Keratinocyte (primary cell): ENCODE results near the gene ARSB. TPM values are rescaled to one million over a fixed set of nuclear protein-coding genes. Genes with fewer than 3 reads are reported as not detected.

Experiments
- DNase-seq: peaks from one replicate; pipeline ENCODE4 v3.0.0-alpha.2; 2011; ENCODE audit warnings: low read depth, missing footprints, low spot score
- FAIRE-seq: peaks from 2 replicates; lab custom pipeline; 2011; peaks lifted over from hg19 to GRCh38; lab: Jason Lieb, UNC
- H2AFZ ChIP-seq: 2 replicates; pipeline ENCODE4 v1.6.0; 2012; ENCODE audit warnings: low read length, control low read depth, inconsistent platforms; ENCODE audit not compliant: control insufficient read depth
- H3K27ac ChIP-seq: 2 replicates; pipeline ENCODE4 v1.5.1; 2011; ENCODE audit warnings: low read length; ENCODE audit not compliant: control insufficient read depth, insufficient read depth
- H3K27me3 ChIP-seq: 3 replicates; pipeline ENCODE4 v1.6.0; 2011; ENCODE audit warnings: low read length; ENCODE audit not compliant: control insufficient read depth, insufficient read depth; ENCODE audit errors: extremely low read depth
- H3K36me3 ChIP-seq, 2 experiments: 2 replicates in 1 of 2; 3 replicates in 1 of 2; pipeline ENCODE4 v1.5.1; 2011; ENCODE audit warnings: low read length in 2 of 2, mild to moderate bottlenecking in 1 of 2; ENCODE audit not compliant: control insufficient read depth in 2 of 2, insufficient read depth in 2 of 2; ENCODE audit errors: extremely low read depth in 1 of 2
- H3K4me1 ChIP-seq: 3 replicates; pipeline ENCODE4 v1.5.1; 2011; ENCODE audit warnings: low read length; ENCODE audit not compliant: control insufficient read depth, insufficient read depth; ENCODE audit errors: extremely low read depth
- H3K4me2 ChIP-seq: 3 replicates; pipeline ENCODE4 v1.6.0; 2011; ENCODE audit warnings: low read depth, low read length; ENCODE audit not compliant: control insufficient read depth, insufficient read depth; ENCODE audit errors: extremely low read depth
- H3K4me3 ChIP-seq, 3 experiments: fragments of 200-600 bp in 1 of 3; sonication (generic) in 1 of 3; 2 replicates in 2 of 3; 3 replicates in 1 of 3; pipeline ENCODE4 v1.5.1; 2011 to 2016; ENCODE audit warnings: low read length in 3 of 3, mild to moderate bottlenecking in 3 of 3, control low read depth in 2 of 3, inconsistent platforms in 1 of 3, low read depth in 1 of 3, mixed read lengths in 1 of 3, mixed run types in 1 of 3, moderate library complexity in 1 of 3; ENCODE audit not compliant: control insufficient read depth in 2 of 3, insufficient read depth in 2 of 3; ENCODE audit errors: extremely low read depth in 1 of 3
- H3K79me2 ChIP-seq: 2 replicates; pipeline ENCODE4 v1.6.0; 2012; ENCODE audit warnings: low read length; ENCODE audit not compliant: control insufficient read depth, insufficient read depth
- H3K9ac ChIP-seq: 3 replicates; pipeline ENCODE4 v1.6.0; 2011; ENCODE audit warnings: low read length; ENCODE audit not compliant: control insufficient read depth, insufficient read depth; ENCODE audit errors: extremely low read depth
- H3K9me1 ChIP-seq: 3 replicates; pipeline ENCODE4 v1.6.0; 2011; ENCODE audit warnings: low read length; ENCODE audit not compliant: control insufficient read depth, insufficient read depth; ENCODE audit errors: extremely low read depth
- H3K9me3 ChIP-seq: 2 replicates; pipeline ENCODE4 v1.5.1; 2012; ENCODE audit warnings: low read depth, low read length; ENCODE audit not compliant: control insufficient read depth
- H4K20me1 ChIP-seq: 3 replicates; pipeline ENCODE4 v1.6.0; 2011; ENCODE audit warnings: low read length; ENCODE audit not compliant: control insufficient read depth, insufficient read depth; ENCODE audit errors: extremely low read depth
- EZH2 ChIP-seq: IDR thresholded peaks from one replicate; pipeline ENCODE4 v1.6.1; 2012; ENCODE audit warnings: inconsistent platforms, mild to moderate bottlenecking, low read length, moderate library complexity
- dilution Hi-C: fragments of 300-500 bp; cut with MboI; formaldehyde crosslinking; loops from one replicate; pipeline ENCODE4 v1.7.0; 2020; ENCODE audit warnings: low sequenced_read_pairs; ENCODE audit not compliant: extremely low pct_ligation_motif_present
- polyA minus RNA-seq, 3 experiments: library from RNA; depleted of rRNA, polyadenylated mRNA; stranded (reverse); fragments of >200 nt; gene quantifications; 1 replicate in 1 of 3; 2 replicates in 1 of 3; 3 replicates in 1 of 3; pipeline ENCODE4 v1.2.3, GENCODE V29; 2011
- polyA plus RNA-seq, 5 experiments: library from polyadenylated mRNA; depleted of rRNA in 3 of 5; stranded (reverse) in 3 of 5; stranded (forward) in 1 of 5; unstranded in 1 of 5; fragments of >200 nt; gene quantifications; 1 replicate in 1 of 5; 2 replicates in 3 of 5; 3 replicates in 1 of 5; pipeline versions ENCODE4 v1.2.1 to v1.2.3, GENCODE V29; 2011 to 2012; ENCODE audit warnings: missing spikeins in 2 of 5, low read depth in 1 of 5, low replicate concordance in 1 of 5
- TF ChIP-seq, protein P1 (sequence below), 3 experiments: IDR thresholded peaks in 1 of 3; conservative IDR thresholded peaks in 1 of 3; optimal IDR thresholded peaks in 1 of 3; 2 replicates in 2 of 3; 3 replicates in 1 of 3; pipeline versions ENCODE3 to v1.5.1; 2011; ENCODE audit warnings: low read length in 3 of 3, mild to moderate bottlenecking in 3 of 3, moderate library complexity in 2 of 3, control low read depth in 1 of 3, inconsistent platforms in 1 of 3; ENCODE audit not compliant: insufficient read depth in 2 of 3; ENCODE audit errors: extremely low read depth in 1 of 3

ARSB gene
- polyA plus RNA-seq (4.5 to 6.8 TPM (median 4.5 TPM) in 3 replicates), polyA minus RNA-seq (6.0 to 7.2 TPM (median 6.5 TPM) in 3 replicates)
- polyA plus RNA-seq (2011; ENCODE audit: low read depth) = 0.40 TPM
- 3.3 and 5.3 TPM in 2 replicates for polyA plus RNA-seq (2011; cell fraction: cytosol; rRNA removed)
- 5.5 and 5.6 TPM in 2 replicates for polyA plus RNA-seq (2011; cell fraction: nucleus; rRNA removed)
- 0.38 and 3.9 TPM in 2 replicates for polyA plus RNA-seq (2012; ENCODE audit: low replicate concordance)
- 5.2 TPM for polyA minus RNA-seq (2011; cell fraction: cytosol; rRNA and poly(A)+ RNA removed)
- 6.9 and 9.0 TPM in 2 replicates for polyA minus RNA-seq (2011; cell fraction: nucleus; rRNA and poly(A)+ RNA removed)

DNA sequence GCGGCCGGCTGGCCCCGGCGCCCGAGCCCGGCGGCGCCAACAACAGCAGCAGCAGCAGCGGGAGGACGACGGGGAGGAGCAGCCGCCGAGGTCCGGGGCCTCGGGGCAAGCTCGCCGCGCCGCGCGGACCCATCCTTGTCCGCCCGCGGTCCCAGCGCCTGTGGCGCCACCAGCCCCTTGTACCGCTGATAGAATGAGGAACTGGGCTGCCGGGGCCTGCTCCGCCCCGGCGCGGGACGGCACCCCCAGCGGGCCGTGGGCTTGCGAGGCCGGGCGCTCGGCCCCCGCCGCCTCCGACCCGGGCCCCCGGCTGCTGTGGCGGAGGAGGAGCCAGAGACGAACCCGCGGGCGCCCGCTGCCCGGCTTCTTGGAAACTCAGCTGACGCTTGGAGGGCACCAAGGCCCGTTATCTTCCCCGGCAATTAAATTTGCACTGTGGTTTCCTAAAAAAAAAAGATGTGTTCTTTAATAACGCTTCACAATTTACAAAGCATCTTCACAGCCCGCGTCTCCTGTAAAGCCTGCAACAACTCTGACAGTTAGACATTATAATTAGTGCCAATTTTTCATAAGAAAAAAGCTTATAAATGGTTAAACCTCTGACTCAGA, at the start of gene ARSB:
TSS of gene ARSB (minus strand) at position 195 of the 609 bp plus-strand sequence. CDS start at position 133, 62 bp downstream.
- TF ChIP-seq, protein P1, sequence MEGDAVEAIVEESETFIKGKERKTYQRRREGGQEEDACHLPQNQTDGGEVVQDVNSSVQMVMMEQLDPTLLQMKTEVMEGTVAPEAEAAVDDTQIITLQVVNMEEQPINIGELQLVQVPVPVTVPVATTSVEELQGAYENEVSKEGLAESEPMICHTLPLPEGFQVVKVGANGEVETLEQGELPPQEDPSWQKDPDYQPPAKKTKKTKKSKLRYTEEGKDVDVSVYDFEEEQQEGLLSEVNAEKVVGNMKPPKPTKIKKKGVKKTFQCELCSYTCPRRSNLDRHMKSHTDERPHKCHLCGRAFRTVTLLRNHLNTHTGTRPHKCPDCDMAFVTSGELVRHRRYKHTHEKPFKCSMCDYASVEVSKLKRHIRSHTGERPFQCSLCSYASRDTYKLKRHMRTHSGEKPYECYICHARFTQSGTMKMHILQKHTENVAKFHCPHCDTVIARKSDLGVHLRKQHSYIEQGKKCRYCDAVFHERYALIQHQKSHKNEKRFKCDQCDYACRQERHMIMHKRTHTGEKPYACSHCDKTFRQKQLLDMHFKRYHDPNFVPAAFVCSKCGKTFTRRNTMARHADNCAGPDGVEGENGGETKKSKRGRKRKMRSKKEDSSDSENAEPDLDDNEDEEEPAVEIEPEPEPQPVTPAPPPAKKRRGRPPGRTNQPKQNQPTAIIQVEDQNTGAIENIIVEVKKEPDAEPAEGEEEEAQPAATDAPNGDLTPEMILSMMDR (optimal IDR thresholded peaks at IDR 0.05 in 1 of 3, IDR thresholded peaks at IDR 0.05 in 1 of 3, conservative IDR thresholded peaks at IDR 0.05 in 1 of 3; ENCODE audit: extremely low read depth in 1 of 3, insufficient read depth in 2 of 3, low read length in 3 of 3) = no peak
- no peak for TF ChIP-seq EZH2
- Histone ChIP-seq H3K9me1 (no peaks in the 10 kb centered on the region), H3K9ac (peak within 1 kb of the TSS; percentile 73), H4K20me1 (no peaks in the 10 kb centered on the region), H3K4me2 (peak within 1 kb of the TSS; percentile 93), H3K36me3 (no peaks in the 10 kb centered on the region), H3K4me1 (peaks cover 18% of the 10 kb centered on the region), H3K27me3 (no peaks in the 10 kb centered on the region), H2AFZ (peak within 1 kb of the TSS; percentile 96), H3K4me3 (peak within 1 kb of the TSS; percentile 60 to 81 (median 77)), H3K79me2 (no peaks in the 10 kb centered on the region), H3K9me3 (no peaks in the 10 kb centered on the region), H3K27ac (peak within 1 kb of the TSS; percentile 71)
- dilution Hi-C loops = no loop called here
- no peak for FAIRE-seq
- DNase-seq = no peak

GRCh38 chr5:79032782-79033181, 47.7 kb upstream of the ARSB start:
- no peaks in the 10 kb centered on the region for H3K9me1 ChIP-seq
- H3K4me1 ChIP-seq = no peaks in the 10 kb centered on the region
- H2AFZ ChIP-seq = no peak overlapping the region
- H3K9me3 ChIP-seq = no peaks in the 10 kb centered on the region
- H3K9ac ChIP-seq = no peak overlapping the region
- H3K36me3 ChIP-seq = no peaks in the 10 kb centered on the region
- DNase-seq (no peak), FAIRE-seq (no peak)
- dilution Hi-C loops = no loop called here
- no peaks in the 10 kb centered on the region for H3K79me2 ChIP-seq
- no peaks in the 10 kb centered on the region for H4K20me1 ChIP-seq
- H3K4me2 ChIP-seq = no peak overlapping the region
- no peaks in the 10 kb centered on the region for H3K27me3 ChIP-seq
- no peak overlapping the region for H3K27ac ChIP-seq
- no peak overlapping the region for H3K4me3 ChIP-seq
- TF ChIP-seq, protein P1 (optimal IDR thresholded peaks at IDR 0.05 in 1 of 3, IDR thresholded peaks at IDR 0.05 in 1 of 3, conservative IDR thresholded peaks at IDR 0.05 in 1 of 3; ENCODE audit: extremely low read depth in 1 of 3, insufficient read depth in 2 of 3, low read length in 3 of 3) = no peak
- no peak for TF ChIP-seq EZH2
